ENCODE data around the gene GRIK4.

GRCh38 chr11:120573756-120574354 is 62.3 kb downstream of the GRIK4 start:
- TF ChIP-seq CTCF (IDR thresholded peaks at IDR 0.05) (no peak), POLR2A (IDR thresholded peaks at IDR 0.05) (no peak)
